Endothelial cell of umbilical vein (primary cell): Measurements from ENCODE around the gene CEP43.

Experiments used
- CTCF ChIP-seq, 2 donors: IDR thresholded peaks; 1 replicate in 1 of 2; 2 replicates in 1 of 2; pipeline ENCODE4 v1.5.1; 2011; ENCODE audit warnings: low read length in 2 of 2, mild to moderate bottlenecking in 2 of 2, moderate library complexity in 2 of 2, control low read depth in 1 of 2, inconsistent platforms in 1 of 2, low read depth in 1 of 2; ENCODE audit not compliant: insufficient read depth in 1 of 2; ENCODE audit errors: extremely low read depth in 1 of 2
- EZH2 ChIP-seq: IDR thresholded peaks from 2 replicates; pipeline ENCODE4 v1.6.1; 2012; ENCODE audit warnings: borderline replicate concordance, low read depth, mild to moderate bottlenecking, moderate library complexity, low read length, inconsistent platforms; ENCODE audit not compliant: severe bottlenecking
- MYC ChIP-seq: IDR thresholded peaks from one replicate; pipeline ENCODE4 v1.6.1; 2011; ENCODE audit warnings: mild to moderate bottlenecking, low read depth, low read length
- POLR2A ChIP-seq: IDR thresholded peaks from 2 replicates; pipeline ENCODE4 v1.6.1; 2012; ENCODE audit warnings: low read depth, mild to moderate bottlenecking, control low read depth, low read length
- POLR2AphosphoS5 ChIP-seq: IDR thresholded peaks from 2 replicates; pipeline ENCODE4 v1.6.1; 2012; ENCODE audit warnings: low read depth, mild to moderate bottlenecking, control low read depth, low read length, moderate library complexity; ENCODE audit not compliant: insufficient read depth

DNA sequence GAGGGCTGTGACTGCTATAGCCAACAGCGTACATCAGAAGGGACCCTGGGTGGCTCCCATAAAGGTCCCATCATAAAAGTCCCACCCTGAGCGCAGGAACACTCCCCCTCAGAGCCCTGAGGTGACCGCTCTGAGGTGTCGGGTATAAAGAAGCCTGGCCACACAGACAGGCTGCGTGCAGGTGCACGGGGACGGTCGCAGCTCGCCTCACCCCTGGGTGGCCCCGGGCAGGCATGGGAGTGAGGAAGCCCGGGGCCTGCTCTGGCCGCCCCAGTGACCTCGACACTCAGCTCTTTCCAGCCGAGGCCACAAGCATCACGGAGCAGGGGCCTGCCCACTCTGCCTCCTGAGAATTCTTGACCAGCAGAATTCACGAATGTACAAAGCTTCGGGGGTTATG is 28.4 kb upstream of the CEP43 start:
- TF ChIP-seq EZH2 (no peak), CTCF (IDR thresholded peaks at IDR 0.05; ENCODE audit: extremely low read depth in 1 of 2, insufficient read depth in 1 of 2, low read depth in 1 of 2, low read length in 2 of 2) (no peak), POLR2AphosphoS5 (no peak), MYC (no peak), POLR2A (no peak)
